Colonic mucosa (tissue), 4 donors: ENCODE results near the gene PRM2. TPM values are rescaled to one million over a fixed set of nuclear protein-coding genes. Genes with fewer than 3 reads are reported as not detected.

Source experiments
- DNase-seq: peaks from one replicate; pipeline ENCODE4 v3.0.0-alpha.2; 2020
- H3K27ac ChIP-seq: fragments of 200-600 bp; one replicate; pipeline ENCODE4 v1.8.0; 2021
- H3K27me3 ChIP-seq: fragments of 200-600 bp; one replicate; pipeline ENCODE4 v1.8.0; 2021
- H3K36me3 ChIP-seq: fragments of 200-600 bp; one replicate; pipeline ENCODE4 v1.8.0; 2021
- H3K4me1 ChIP-seq: fragments of 200-600 bp; one replicate; pipeline ENCODE4 v1.8.0; 2021; ENCODE audit warnings: mild to moderate bottlenecking
- H3K4me3 ChIP-seq: fragments of 200-600 bp; one replicate; pipeline ENCODE4 v1.8.0; 2021
- H3K9ac ChIP-seq, 2 donors: one replicate each; pipeline ENCODE4 v1.7.0; 2013; ENCODE audit warnings: control low read depth in 2 of 2, low read depth in 2 of 2, low read length in 2 of 2
- H3K9me3 ChIP-seq: fragments of 200-600 bp; one replicate; pipeline ENCODE4 v1.8.0; 2021
- CTCF ChIP-seq: fragments of 200-600 bp; IDR thresholded peaks from one replicate; pipeline ENCODE4 v1.8.0; 2022; ENCODE audit warnings: antibody characterized with exemption, mild to moderate bottlenecking
- intact Hi-C: fragments of 100-400 bp; cut with DNase I; formaldehyde crosslinking; loops from one replicate; pipeline ENCODE4 v1.14.1; 2022
- total RNA-seq, 2 donors: library from RNA; stranded (reverse); fragmentation: NEBNext Ultra II Directional in 1 of 2; extraction: Animal tissue kit (Norgen Biotek cat#: 25700) in 1 of 2; gene quantifications; one replicate each; pipeline ENCODE4 v1.2.1, GENCODE V29; 2021
- donor health status: healthy.
- donor health status: DM: no; HTN: no; CAD: no.
- donor health status: DM: no; HTN: no; CAD: no.

Gene PRM2
- total RNA-seq, 2 donors from 2014 or later: not detected

DNA sequence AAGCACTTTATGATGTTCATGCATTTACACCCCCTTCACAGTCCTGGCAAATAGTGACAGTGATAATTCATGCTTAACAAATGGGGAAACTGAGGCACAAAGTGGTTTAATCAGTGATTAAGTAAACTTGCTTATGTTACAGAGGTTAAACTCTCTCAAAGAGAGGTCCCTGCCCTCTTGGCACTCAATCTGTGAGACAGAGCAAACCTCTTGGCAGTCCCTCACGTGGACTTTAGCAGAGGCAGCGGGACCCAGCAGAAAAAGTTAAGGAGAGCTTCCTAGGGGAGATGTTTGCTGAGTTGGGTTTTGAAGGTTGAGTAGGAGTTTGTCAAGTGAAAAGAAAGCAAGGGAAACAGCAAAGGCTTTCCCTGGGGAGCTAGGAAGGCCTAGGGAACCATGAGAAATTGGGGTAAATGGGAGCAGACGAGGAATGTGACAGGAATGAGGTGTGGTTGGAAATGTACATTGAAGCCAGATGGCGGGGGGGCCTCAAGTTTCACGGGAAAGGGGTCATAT lies 31.0 kb downstream of the PRM2 start:
- intact Hi-C loops: no loop called here
- Histone ChIP-seq H3K27me3 (no peaks in the 10 kb centered on the region), H3K4me3 (no peak overlapping the region), H3K36me3 (no peaks in the 10 kb centered on the region), H3K9me3 (no peaks in the 10 kb centered on the region), H3K4me1 (no peaks in the 10 kb centered on the region), H3K27ac (no peak overlapping the region), H3K9ac (no peak overlapping the region)
- TF ChIP-seq CTCF: no peak
- no peak for DNase-seq

DNA sequence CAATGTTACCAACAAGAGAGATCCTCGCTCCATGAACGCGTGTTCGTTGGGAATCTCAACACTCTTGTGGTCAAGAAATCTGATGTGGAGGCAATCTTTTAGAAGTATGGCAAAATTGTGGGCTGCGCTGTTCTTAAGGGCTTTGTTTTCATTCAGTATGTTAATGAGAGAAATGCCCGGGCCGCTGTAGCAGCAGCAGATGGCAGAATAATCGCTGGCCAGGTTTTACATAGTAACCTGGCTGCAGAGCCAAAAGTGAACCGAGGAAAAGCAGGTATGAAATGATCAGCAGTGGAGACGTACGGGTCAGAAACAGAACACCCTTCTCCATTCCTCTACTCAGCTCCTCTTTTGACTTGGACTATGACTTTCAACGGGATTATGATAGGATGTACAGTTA lies 33.6 kb downstream of the PRM2 start:
- Histone ChIP-seq H3K27ac (no peak overlapping the region), H3K27me3 (no peaks in the 10 kb centered on the region), H3K9me3 (no peaks in the 10 kb centered on the region), H3K36me3 (no peaks in the 10 kb centered on the region), H3K4me1 (no peaks in the 10 kb centered on the region), H3K4me3 (no peak overlapping the region), H3K9ac (no peak overlapping the region)
- intact Hi-C loops: no loop called here
- no peak for TF ChIP-seq CTCF
- DNase-seq: no peak

GRCh38 chr16:11241480-11242204 lies 34.6 kb downstream of the PRM2 start:
- Histone ChIP-seq H3K27me3 (no peaks in the 10 kb centered on the region), H3K36me3 (no peaks in the 10 kb centered on the region), H3K9ac (no peak overlapping the region), H3K9me3 (no peaks in the 10 kb centered on the region), H3K27ac (no peak overlapping the region), H3K4me1 (no peaks in the 10 kb centered on the region), H3K4me3 (no peak overlapping the region)
- no peak for DNase-seq
- TF ChIP-seq CTCF: no peak
- intact Hi-C loops: no loop called here

- H3K4me3 ChIP-seq: no peak overlapping the region
- no peak overlapping the region for H3K27ac ChIP-seq
- H3K4me1 ChIP-seq: no peaks in the 10 kb centered on the region
- H3K9me3 ChIP-seq: no peaks in the 10 kb centered on the region
- TF ChIP-seq CTCF: no peak
- intact Hi-C loops: no loop called here
- H3K27me3 ChIP-seq: no peaks in the 10 kb centered on the region
- no peak overlapping the region for H3K9ac ChIP-seq
- no peak for DNase-seq
- no peaks in the 10 kb centered on the region for H3K36me3 ChIP-seq
These were observed 35.4 kb downstream of the PRM2 start for GRCh38 chr16:11240636-11241473.

DNA sequence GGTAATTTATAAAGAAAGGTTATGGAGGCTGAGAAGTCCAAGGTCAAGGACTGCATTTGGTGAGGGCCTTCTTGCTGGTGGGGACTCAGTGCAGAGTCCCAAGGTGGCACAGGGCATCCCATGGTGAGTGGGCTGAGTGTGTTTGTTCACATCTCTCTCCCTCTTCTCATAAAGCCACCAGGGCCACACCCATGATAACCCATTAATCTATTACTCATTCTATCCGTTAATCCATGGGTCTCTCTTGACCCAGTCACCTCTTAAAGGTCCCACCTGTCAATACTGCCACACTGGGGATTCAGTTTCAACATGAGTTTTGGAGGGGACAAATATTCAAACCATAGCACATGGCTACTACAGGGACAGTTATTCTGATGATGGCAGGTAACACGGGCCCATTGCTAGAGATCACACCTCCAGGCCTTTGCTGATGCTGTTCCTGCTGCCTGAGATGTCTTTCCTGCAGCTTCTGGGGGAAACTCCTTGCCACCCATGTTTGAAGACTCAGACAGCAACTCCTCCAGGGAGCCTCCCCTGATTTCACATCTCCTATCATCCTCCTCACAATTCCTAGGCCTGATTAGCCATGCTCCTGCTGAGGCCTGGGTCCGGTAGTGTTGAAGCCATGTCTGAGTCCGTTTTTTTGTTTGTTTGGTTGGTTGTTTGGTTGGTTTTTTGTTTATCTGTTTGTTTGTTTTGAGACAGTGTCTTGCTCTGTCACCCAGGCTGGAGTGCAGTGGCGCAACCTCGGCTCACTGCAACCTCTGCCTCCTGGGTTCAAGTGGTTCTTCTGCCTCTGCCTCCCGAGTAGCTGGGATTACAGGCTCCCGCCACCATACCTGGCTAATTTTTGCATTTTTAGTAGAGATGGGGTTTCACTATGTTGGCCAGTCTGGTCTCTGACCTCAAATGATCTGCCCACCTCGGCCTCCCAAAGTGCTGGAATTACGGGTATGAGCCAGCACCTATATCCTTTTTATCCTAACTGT lies 36.3 kb downstream of the PRM2 start:
- intact Hi-C loops: no loop called here
- H3K4me3 ChIP-seq: no peak overlapping the region
- no peak for TF ChIP-seq CTCF

More for the DNA sequence above, 36.3 kb downstream of the PRM2 start:
- Histone ChIP-seq H3K27me3 (no peaks in the 10 kb centered on the region), H3K27ac (no peak overlapping the region), H3K36me3 (no peaks in the 10 kb centered on the region), H3K9me3 (no peaks in the 10 kb centered on the region), H3K9ac (no peak overlapping the region), H3K4me1 (peaks cover 5% of the 10 kb centered on the region)
- DNase-seq: no peak
